Measurements from ENCODE around the gene TRIM4.

Gene TRIM4

DNA sequence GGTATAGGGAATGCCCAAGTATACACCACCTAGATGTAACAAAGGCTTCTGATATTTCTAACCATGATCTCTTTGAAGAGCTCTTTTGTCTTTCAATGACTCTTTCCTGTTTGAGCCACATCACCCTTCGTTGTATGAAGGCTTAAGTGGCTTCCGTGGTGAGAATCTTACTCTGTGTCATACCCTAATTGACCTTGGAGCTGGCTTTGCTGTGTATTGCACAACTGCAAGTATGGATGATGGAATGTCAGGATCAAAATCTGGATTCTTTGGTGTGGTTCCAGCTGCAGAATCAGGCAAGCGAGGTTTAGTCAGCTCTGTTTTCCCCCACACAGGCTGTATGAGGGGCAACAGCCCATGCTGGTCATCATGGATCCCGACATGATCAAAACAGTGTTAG, 75.5 kb downstream of the TRIM4 start:
- DNase-seq (ENCODE audit: low read depth in 3 of 3) = no peak

DNA sequence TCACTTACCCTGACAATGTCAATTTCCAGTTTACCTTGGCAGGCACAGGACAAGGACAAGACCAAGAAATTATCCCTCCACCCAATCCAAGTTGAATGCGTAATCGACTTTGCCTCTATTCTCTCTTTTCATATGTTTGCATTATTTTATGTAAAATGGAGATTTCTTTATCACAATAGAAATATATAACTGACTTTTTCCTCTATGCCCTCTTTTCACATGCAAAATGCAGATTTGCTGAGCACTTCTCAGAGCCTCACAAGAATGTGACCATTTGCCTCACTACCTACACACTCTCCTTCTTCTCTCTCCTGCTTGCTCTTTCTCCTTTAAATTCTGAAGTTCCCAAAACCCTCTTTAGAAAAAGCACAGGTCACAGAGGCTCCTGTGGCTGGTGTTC, 76.4 kb downstream of the TRIM4 start:
- DNase-seq (ENCODE audit: low read depth in 3 of 3) = no peak
